A673 (cell line): Measurements from ENCODE around the gene TNFRSF18. TPM values are rescaled to one million over a fixed set of nuclear protein-coding genes. Genes with fewer than 3 reads are reported as not detected.

Experiments
- BruUV-seq: library from RNA; stranded (reverse); fragments of 400-500 nt; replicated peaks from 2 replicates; lab custom pipeline; 2021; lab: Mats Ljungman, UMichigan
- CTCF ChIA-PET: fragments of 300-600 bp; sonication (Branson Sonifier 250); formaldehyde crosslinking; loops from one replicate; lab custom pipeline; 2022; ENCODE audit warnings: antibody characterized with exemption; lab: Charles Lee
- POLR2A ChIA-PET: fragments of 300-600 bp; sonication (Branson Sonifier 250); formaldehyde crosslinking; loops from one replicate; lab custom pipeline; 2022; ENCODE audit warnings: antibody characterized with exemption; ENCODE audit not compliant: low non-redundant PET; lab: Charles Lee
- DNase-seq: peaks from one replicate; pipeline ENCODE4 v3.0.0-alpha.2; 2015; ENCODE audit warnings: low spot score
- H3K27ac ChIP-seq: fragments of 200-600 bp; sonication (generic); 2 replicates; pipeline ENCODE4 v1.5.1; 2016; ENCODE audit warnings: mixed run types, low read depth, mild to moderate bottlenecking, mixed read lengths, antibody characterized with exemption, low read length; ENCODE audit not compliant: poor library complexity, severe bottlenecking
- H3K27me3 ChIP-seq: fragments of 200-600 bp; sonication (generic); replicated peaks from 2 replicates; pipeline ENCODE4 v1.6.1; 2017; ENCODE audit warnings: mixed run types, low read depth, mild to moderate bottlenecking, mixed read lengths, antibody characterized with exemption, low read length; ENCODE audit not compliant: insufficient read depth, poor library complexity
- H3K36me3 ChIP-seq: fragments of 200-600 bp; sonication (generic); 2 replicates; pipeline ENCODE4 v1.6.1; 2016; ENCODE audit warnings: mixed run types, mild to moderate bottlenecking, mixed read lengths, antibody characterized with exemption, low read length; ENCODE audit not compliant: insufficient read depth, poor library complexity, severe bottlenecking
- H3K4me1 ChIP-seq: fragments of 200-600 bp; sonication (generic); 2 replicates; pipeline ENCODE4 v1.6.1; 2017; ENCODE audit warnings: mixed run types, mild to moderate bottlenecking, mixed read lengths, antibody characterized with exemption, low read length; ENCODE audit not compliant: insufficient read depth, poor library complexity, severe bottlenecking
- H3K4me3 ChIP-seq: fragments of 200-600 bp; sonication (generic); 2 replicates; pipeline ENCODE4 v1.5.1; 2016; ENCODE audit warnings: low read depth, mixed run types, mild to moderate bottlenecking, mixed read lengths, low read length; ENCODE audit not compliant: poor library complexity, severe bottlenecking
- H3K9me3 ChIP-seq: fragments of 200-600 bp; sonication (generic); 2 replicates; pipeline ENCODE4 v1.6.1; 2016; ENCODE audit warnings: mixed run types, low read depth, mild to moderate bottlenecking, mixed read lengths, antibody characterized with exemption, low read length; ENCODE audit not compliant: poor library complexity, severe bottlenecking
- CTCF ChIP-seq: fragments of 300-800, 200-600 bp; sonication (generic); conservative IDR thresholded peaks from 2 replicates; pipeline ENCODE4 v1.5.1; 2017; ENCODE audit warnings: low read depth, mild to moderate bottlenecking, antibody characterized with exemption, low read length, moderate library complexity, mixed read lengths
- EZH2 ChIP-seq: fragments of 200-600 bp; sonication (generic); IDR thresholded peaks from 2 replicates; pipeline ENCODE4 v1.6.1; 2017; ENCODE audit warnings: borderline replicate concordance, low read depth, mild to moderate bottlenecking, mixed read lengths, antibody characterized with exemption, low read length; ENCODE audit not compliant: poor library complexity, severe bottlenecking
- intact Hi-C: fragments of 100-400 bp; cut with micrococcal nuclease; formaldehyde crosslinking; loops from one replicate; pipeline ENCODE4 v1.10.0; 2022; ENCODE audit not compliant: unreplicated experiment
- total RNA-seq: library from RNA; stranded (reverse); gene quantifications from 2 replicates; pipeline ENCODE4 v1.2.3, GENCODE V29; 2021

Gene TNFRSF18
- total RNA-seq, 1 experiment from 2014 or later, result 0.77 TPM

- H3K4me3 ChIP-seq, result no peak overlapping the region
- intact Hi-C loops, result no loop called here
- CTCF ChIA-PET, result no interaction called here
These were observed 520 bp downstream of the TNFRSF18 start for GRCh38 chr1:1205769-1206375.

GRCh38 chr1:1204998-1205768, 1.2 kb downstream of the TNFRSF18 start:
- H3K27me3 ChIP-seq, result no peaks in the 10 kb centered on the region
- no peaks in the 10 kb centered on the region for H3K9me3 ChIP-seq
- CTCF ChIA-PET, result no interaction called here
- H3K36me3 ChIP-seq, result no peaks in the 10 kb centered on the region
- POLR2A ChIA-PET, result no interaction called here
- no peak overlapping the region for H3K4me3 ChIP-seq
- intact Hi-C loops, result no loop called here
- TF ChIP-seq CTCF (no peak), EZH2 (no peak)
- DNase-seq, result no peak
- BruUV-seq, result no TSS peak
- no peak overlapping the region for H3K27ac ChIP-seq
- H3K4me1 ChIP-seq, result peaks cover 6% of the 10 kb centered on the region

More at GRCh38 chr1:1205769-1206375, 520 bp downstream of the TNFRSF18 start:
- TF ChIP-seq EZH2, result no peak
- TF ChIP-seq CTCF, result no peak
- no peak overlapping the region for H3K27ac ChIP-seq
- H3K36me3 ChIP-seq, result no peaks in the 10 kb centered on the region
- no TSS peak for BruUV-seq
- DNase-seq, result no peak
- H3K27me3 ChIP-seq, result no peaks in the 10 kb centered on the region
- H3K9me3 ChIP-seq, result no peaks in the 10 kb centered on the region
- POLR2A ChIA-PET, result no interaction called here
- H3K4me1 ChIP-seq, result peaks cover 6% of the 10 kb centered on the region

GRCh38 chr1:1204425-1204920, 1.9 kb downstream of the TNFRSF18 start:
- ChIA-PET POLR2A (no interaction called here), CTCF (no interaction called here)
- Histone ChIP-seq H3K4me3 (no peak overlapping the region), H3K9me3 (no peaks in the 10 kb centered on the region), H3K27me3 (no peaks in the 10 kb centered on the region), H3K36me3 (no peaks in the 10 kb centered on the region), H3K27ac (no peak overlapping the region), H3K4me1 (peaks cover 6% of the 10 kb centered on the region)
- DNase-seq, result no peak
- no TSS peak for BruUV-seq
- intact Hi-C loops, result no loop called here
- TF ChIP-seq EZH2, result no peak
- TF ChIP-seq CTCF, result no peak
